Stimulated activated CD8-positive, alpha-beta memory T cell treated with anti-CD3 and anti-CD28 coated beads, Interleukin-15, amount 100 ng/mL, for 48 hours (primary cell): ENCODE results near the gene GH1.
A peak's percentile ranks its signal among the peaks of the same experiment; 100 is the strongest.
"Not testable (repeated sequence)": the region's sequence is repeated elsewhere in the genome, so short reads cannot be mapped to it uniquely, and the experiment has no call there.

ENCODE experiments used
- DNase-seq, 2 donors: peaks; one replicate each; pipeline ENCODE4 v3.0.0-alpha.2; 2020; ENCODE audit warnings: low read depth in 2 of 2

Gene GH1

DNA sequence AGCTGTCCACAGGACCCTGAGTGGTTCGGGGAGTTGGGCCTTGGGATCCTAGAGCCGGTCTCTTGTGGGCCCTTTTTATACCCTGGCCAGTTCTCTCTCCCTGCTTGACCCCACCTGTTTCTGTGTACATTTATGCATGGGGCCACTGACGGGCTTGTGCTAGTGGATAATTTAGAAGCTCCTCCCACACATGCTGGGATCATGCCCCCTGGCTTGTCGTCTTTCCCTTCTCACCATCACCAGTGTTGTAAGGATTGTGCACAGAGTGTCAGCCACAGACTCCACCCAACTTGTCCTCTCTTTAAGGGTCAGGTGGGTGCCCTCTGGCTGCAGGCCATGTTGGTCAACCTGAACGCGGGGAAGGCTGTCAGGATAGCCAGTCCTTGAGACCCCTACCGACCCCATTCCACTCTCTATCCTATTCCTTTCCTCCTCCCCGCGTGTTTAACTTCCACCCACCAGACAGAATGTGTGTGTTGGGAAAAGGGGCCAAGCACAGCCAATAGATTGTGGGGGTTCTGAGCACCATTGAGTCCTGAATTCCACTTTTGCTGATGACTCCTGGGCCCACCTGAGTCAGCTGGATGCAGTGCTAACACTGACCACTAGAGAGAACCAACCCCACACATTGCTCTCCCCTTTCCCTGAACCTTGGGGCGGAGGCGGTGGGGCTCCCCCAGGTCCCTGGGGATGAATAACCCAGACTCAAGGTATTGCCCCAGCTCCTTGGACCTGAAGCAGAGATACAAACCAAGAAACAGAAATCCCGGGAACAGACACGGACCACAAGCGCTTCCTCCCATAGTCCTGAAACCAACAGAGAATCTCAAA is 21.9 kb downstream of the GH1 start, which contains the start of gene CSH1:
Gene CSH1 (minus strand): TSS at position 51 of the 831 bp plus-strand sequence. CDS start 63 bp downstream, outside the sequence.
- DNase-seq = not testable (repeated sequence)

DNA sequence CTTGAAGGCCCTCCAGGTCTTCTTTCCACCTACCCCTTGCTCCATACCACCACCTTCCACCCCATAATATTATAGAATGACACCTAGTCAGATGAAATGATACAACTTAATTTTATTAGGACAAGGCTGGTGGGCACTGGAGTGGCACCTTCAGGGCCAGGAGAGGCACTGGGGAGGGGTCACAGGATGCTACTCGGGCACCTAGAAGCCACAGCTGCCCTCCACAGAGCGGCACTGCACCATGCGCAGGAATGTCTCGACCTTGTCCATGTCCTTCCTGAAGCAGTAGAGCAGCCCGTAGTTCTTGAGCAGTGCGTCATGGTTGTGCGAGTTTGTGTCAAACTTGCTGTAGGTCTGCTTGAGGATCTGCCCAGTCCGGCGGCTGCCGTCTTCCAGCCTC is 23.8 kb downstream of the GH1 start:
- not testable (repeated sequence) for DNase-seq

DNA sequence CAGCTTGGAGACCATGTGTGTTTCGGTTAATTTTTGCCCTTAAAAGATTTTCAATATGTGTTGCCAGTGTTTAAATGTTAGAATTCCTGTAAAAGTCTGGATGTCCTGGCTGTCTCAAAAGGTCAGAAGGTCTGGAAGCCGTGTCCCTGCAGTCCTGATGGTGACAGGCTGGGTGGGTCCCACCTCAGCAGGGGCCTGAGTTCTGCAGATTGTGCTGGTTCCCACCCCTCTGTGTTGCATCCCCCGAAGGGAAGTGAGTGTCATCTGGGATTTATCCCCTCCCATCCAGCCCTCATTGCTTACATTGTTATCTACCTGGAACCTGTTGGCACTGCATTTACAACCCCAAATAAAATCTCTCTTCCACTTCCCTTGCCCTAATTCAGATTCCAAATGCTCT is 24.6 kb downstream of the GH1 start:
- DNase-seq = not testable (repeated sequence)

DNA sequence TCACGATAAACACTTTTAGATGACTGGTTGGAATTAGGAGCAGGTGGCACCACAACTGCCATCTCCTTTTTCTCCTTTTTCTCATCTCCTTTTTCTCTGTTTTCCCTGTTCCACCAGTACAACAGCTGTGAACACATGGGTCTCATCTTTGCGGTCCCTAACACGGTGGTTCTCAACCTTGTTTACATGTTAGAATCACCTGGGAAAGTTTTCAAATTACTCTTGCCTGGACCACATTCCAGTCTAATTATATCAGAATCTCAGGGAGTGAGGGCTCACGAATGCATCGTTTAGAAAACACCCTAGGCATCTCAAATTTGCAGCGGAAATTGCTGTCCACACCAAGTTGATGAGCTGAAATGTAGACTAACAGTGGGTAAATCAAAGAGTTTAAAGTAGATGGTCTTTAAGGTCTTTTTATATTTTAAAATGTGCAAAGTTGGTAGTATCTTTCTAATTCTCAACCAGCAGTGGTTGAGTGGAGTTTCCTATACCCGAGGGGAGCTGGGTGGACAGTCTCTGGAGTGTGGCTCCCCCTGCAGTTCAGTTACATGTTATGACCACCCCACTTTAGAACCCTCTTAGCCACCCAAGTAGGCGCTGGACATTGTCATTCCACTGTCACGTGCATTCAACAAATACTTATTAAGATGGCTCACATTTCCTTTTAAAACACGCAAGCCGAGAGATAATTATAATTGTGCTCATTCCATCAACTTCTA is 26.2 kb downstream of the GH1 start:
- not testable (repeated sequence) for DNase-seq

DNA sequence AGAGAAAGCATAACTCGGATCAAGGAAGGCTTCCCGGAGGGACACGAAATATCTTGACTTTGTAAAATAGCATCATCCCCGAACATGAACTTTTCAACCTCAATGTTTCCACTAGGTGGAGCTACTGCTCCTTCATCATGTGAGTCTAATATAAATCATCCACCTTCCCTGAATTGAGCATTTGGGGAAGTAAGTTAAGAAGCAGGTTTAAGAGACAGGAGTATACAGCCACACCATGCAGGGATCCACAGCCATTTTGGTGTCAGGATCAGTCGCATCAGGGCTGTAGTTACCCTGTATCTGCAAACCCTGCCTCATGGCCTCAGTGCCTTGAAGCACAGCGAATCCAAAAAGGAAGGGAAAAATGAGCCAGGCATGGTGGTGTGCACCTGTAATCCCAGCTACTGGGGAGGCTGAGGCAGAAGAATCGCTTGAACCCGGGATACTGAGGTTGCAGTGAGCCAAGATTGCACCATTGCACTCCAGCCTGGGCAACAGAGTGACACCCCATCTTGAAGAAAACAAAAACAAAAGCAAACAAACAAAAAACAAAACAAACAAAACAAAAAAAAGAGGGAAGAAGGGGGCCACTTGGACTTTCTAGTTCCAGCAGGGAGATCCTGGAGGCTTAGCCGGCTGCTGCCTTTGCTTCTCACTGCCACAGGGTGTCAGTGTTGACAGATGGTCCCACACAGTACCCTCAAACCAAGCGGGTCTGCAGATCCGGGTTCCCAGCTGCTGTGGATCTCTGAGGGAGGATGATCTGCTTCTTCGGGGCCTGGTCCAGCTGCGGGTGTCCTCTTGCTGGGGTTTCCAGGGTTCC is 29.4 kb downstream of the GH1 start:
- DNase-seq = not testable (repeated sequence)

DNA sequence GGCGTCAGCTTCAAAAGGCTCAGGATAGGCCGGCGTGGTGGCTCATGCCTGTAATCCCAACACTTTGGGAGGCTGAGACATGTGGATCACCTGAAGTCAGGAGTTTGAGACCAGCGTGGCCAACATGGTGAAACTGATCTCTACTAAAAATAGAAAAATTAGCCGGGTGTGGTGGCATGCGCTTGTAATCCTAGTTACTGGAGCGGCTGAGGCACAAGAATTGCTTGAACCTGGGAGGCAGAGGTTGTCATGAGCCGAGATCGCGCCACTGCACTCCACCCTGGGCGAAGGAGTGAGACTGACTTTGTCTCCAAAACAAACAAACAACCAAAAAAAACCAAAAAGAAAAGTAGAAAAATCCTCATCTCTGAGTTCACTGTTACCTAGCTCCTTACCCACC is 33.5 kb downstream of the GH1 start:
- not testable (repeated sequence) for DNase-seq

DNA sequence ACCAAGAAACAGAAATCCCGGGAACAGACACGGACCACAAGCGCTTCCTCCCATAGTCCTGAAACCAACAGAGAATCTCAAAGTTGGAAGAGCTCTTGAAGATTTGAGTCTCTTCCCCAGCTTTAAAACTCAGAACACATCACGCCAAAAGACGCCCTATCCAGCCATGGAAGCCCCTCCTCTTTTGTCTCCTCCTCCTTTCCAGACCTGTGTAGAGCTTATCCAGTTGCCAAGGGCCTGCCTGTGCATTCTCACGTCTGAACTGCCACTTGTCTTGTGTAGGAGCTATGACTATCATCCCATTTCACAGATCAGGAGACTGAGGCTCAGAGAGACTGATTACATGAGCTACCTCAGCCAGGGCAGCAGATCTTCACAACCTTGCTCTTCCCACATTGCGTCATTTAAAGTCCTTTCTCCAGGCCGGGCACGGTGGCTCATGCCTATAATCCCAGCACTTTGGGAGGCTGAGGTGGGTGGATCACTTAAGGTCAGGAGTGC is 36.0 kb downstream of the GH1 start:
- DNase-seq = not testable (repeated sequence)

DNA sequence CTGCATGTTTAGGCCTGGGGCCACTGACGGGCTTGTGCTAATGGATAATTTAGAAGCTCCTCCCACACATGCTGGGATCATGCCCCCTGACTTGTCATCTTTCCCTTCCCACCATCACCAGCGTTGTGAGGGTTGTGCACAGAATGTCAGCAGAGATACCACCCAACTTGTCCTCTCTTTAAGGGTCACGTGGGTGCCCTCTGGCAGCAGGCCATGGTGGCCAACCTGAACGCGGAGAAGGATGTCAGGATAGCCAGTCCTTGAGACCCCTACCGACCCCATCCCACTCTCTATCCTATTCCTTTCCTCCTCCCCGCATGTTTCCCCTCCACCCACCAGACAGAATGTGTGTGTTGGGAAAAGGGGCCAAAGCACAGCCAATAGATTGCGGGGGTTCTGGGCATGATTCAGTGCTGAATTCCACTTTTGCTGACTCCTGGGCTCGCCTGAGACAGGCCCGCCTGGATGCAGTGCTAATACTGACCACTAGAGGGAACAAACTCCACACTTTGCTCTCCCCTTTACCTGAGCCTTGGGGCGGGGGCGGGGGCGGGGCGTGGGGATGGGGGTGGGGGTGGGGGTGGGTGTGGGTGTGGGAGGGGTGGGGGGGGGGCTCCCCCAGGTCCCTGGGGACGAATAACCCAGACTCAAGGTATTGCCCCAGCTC is 36.6 kb downstream of the GH1 start, which contains the start of gene GH2:
Gene GH2 (minus strand): TSS at position 10 of the 667 bp plus-strand sequence. CDS start 143 bp downstream, outside the sequence.
- peak in 1 of 2 donors; percentile 20 for DNase-seq

DNA sequence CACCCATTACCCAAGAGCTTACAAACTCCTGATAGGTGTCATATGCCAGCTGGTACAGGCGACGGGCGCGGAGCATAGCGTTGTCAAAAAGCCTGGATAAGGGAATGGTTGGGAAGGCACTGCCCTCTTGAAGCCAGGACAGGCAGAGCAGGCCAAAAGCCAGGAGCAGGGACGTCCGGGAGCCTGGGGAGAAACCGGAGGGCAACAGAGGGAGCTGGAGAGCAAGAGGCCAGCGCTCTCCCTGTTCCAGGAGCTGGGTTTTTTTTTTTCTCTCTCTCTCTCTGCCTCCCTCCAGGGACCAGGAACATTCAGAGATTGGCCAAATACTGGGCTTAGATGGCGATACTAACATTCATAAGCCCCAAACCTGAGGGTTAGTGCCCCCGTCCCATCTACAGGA is 37.3 kb downstream of the GH1 start:
- not testable (repeated sequence) for DNase-seq

DNA sequence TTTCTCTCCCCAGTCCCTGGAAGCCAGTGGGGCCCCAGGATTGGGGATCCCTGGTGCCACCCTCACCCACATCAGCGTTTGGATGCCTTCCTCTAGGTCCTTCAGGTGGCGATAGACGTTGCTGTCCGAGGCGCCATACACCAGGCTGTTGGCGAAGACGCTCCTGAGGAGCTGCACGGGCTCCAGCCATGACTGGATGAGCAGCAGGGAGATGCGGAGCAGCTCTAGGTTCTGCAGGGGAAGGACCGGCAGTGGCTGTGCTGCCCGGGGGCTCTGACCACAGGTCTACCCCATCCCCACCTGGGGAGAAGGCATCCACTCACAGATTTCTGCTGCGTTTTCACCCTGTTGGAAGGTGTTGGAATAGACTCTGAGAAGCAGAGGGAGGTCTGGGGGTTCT is 37.9 kb downstream of the GH1 start:
- DNase-seq = no peak

DNA sequence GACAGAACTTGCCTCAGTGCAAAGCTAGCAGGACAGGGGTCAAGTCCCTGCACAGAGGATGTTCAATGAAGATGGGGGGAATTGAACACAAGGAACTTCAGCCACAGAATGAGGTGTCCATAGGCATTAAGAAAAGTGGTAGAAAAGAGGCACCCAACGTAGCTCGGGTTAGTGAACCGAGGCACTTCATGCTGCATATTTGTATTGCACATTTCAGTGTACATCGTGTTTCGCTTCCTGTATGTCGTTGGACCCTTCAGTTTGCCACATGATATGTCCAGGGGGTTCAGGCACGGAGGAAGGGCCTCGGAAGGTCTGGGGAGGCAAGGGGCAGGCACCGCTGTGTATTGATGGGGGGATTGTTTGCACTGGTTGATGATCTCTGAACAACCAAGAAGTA is 40.2 kb downstream of the GH1 start:
- DNase-seq = not testable (repeated sequence)

DNA sequence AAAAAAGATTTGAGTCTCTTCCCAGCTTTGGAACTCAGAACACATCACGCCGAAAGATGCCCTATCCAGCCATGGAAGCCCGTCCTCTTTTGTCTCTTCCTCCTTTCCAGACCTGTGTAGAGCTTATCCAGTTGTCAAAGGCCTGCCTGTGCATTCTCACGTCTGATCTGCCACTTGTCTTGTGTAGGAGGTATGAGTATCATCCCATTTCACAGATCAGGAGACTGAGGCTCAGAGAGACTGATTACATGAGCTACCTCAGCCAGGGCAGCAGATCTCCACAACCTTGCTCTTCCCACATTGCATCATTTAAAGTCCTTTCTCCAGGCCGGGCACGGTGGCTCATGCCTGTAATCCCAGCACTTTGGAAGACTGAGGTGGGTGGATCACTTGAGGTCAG is 43.9 kb downstream of the GH1 start:
- not testable (repeated sequence) for DNase-seq

DNA sequence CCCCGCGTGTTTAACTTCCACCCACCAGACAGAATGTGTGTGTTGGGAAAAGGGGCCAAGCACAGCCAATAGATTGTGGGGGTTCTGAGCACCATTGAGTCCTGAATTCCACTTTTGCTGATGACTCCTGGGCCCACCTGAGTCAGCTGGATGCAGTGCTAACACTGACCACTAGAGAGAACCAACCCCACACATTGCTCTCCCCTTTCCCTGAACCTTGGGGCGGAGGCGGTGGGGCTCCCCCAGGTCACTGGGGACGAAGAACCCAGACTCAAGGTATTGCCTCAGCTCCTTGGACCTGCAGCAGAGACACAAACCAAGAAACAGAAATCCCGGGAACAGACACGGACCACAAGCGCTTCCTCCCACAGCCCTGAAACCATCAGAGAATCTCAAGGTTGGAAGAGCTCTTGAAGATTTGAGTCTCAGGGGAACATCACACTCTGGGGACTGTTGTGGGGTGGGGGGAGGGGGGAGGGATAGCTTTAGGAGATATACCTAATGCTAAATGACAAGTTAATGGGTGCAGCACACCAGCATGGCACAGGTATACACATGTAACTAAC is 44.5 kb downstream of the GH1 start:
- DNase-seq = not testable (repeated sequence)

DNA sequence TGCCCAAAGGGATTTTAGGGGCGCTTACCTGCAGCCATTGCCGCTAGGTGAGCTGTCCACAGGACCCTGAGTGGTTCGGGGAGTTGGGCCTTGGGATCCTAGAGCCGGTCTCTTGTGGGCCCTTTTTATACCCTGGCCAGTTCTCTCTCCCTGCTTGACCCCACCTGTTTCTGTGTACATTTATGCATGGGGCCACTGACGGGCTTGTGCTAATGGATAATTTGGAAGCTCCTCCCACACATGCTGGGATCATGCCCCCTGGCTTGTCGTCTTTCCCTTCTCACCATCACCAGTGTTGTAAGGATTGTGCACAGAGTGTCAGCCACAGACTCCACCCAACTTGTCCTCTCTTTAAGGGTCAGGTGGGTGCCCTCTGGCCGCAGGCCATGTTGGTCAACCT is 45.1 kb downstream of the GH1 start, which contains the start of gene CSH2:
Gene CSH2 (minus strand): TSS at position 101 of the 400 bp plus-strand sequence. CDS start 63 bp downstream, at position 38.
- DNase-seq = not testable (repeated sequence)

DNA sequence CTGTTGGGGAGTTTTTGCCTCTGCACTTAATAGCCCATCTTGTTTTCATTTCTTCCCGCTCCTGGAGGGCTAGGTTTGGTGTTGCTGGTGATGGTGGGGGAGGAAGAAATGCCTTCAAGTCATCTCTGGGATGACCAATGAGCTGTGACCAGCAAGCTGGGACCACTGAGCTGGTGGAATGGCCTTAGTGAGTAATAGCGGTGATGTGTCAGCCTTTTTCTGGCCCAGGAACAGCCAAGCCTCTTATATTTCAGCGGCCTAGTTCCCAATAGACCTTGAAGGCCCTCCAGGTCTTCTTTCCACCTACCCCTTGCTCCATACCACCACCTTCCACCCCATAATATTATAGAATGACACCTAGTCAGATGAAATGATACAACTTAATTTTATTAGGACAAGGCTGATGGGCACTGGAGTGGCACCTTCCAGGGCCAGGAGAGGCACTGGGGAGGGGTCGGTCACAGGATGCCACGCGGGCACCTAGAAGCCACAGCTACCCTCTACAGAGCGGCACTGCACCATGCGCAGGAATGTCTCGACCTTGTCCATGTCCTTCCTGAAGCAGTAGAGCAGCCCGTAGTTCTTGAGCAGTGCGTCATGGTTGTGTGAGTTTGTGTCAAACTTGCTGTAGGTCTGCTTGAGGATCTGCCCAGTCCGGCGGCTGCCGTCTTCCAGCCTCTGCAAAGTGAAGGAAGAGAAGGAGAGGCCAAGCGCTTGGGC is 46.8 kb downstream of the GH1 start:
- not testable (repeated sequence) for DNase-seq

DNA sequence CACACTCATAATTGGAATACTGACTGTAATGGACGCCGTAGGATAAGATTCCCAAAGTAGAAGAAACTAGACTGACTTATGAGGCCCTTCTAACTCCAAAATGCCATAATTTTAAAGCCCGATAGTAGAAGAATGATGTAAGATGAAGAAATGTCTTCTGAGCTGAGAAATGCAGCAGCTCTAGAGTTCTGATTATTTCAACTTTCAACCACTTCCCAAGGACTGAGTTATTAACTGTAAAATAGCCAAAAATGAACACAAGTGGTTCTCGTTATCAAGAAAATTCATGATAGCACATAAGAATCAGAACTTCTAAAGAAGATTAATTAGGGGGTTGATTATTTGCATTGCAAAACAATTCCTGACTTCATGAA is 48.4 kb downstream of the GH1 start:
- DNase-seq = not testable (repeated sequence)

DNA sequence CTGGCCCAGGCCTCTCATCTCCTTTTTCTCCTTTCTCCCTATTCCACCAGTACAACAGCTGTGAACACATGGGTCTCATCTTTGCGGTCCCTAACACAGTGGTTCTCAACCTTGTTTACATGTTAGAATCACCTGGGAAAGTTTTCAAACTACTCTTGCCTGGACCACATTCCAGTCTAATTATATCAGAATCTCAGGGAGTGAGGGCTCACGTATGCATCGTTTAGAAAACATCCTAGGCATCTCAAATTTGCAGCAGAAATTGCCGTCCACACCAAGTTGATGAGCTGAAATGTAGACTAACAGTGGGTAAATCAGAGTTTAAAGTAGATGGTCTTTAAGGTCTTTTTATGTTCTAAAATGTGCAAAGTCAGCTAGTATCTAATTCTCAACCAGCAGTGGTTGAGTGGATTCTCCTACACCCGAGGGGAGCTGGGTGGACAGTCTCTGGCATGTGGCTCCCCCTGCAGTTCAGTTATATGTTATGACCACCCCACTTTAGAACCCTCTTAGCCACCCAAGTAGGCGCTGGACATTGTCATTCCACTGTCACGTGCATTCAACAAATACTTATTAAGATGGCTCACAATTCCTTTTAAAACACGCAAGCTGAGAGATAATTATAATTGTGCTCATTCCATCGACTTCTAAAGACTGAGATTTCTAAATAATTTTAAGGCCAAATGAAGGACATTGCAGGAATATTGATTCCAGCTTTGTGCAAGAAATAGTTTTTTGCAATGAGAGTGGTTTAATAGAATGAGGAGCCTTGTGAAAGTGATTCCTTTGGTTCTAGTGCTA is 48.9 kb downstream of the GH1 start:
- DNase-seq = not testable (repeated sequence)
